Transverse colon (tissue), 4 donors: Measurements from ENCODE around the gene SYPL1. TPM values are rescaled to one million over a fixed set of nuclear protein-coding genes. Genes with fewer than 3 reads are reported as not detected.

Source experiments
- DNase-seq: peaks from one replicate; pipeline ENCODE4 v3.0.0-alpha.2; 2019
- H3K27ac ChIP-seq, 4 donors: fragments of 200-600 bp; sonication (generic); 2 replicates each; pipeline ENCODE4 v1.5.1; 2016 to 2018; ENCODE audit warnings: inconsistent platforms in 4 of 4
- H3K27me3 ChIP-seq: fragments of 200-600 bp; sonication (generic); 2 replicates; pipeline ENCODE4 v1.5.1; 2017; ENCODE audit warnings: inconsistent platforms
- H3K36me3 ChIP-seq, 4 donors: fragments of 200-600 bp; sonication (generic); 2 replicates each; pipeline ENCODE4 v1.5.1; 2017 to 2019; ENCODE audit warnings: inconsistent platforms in 4 of 4
- H3K4me1 ChIP-seq, 4 donors: fragments of 200-600 bp; sonication (generic); 2 replicates each; pipeline ENCODE4 v1.5.1; 2017 to 2020; ENCODE audit warnings: inconsistent platforms in 4 of 4
- H3K4me3 ChIP-seq, 4 donors: fragments of 200-600 bp; sonication (generic); 1 replicate in 1 of 4; 2 replicates in 3 of 4; pipeline versions ENCODE4 v1.5.1 to v1.6.1; 2017 to 2019; ENCODE audit warnings: inconsistent platforms in 4 of 4
- H3K9me3 ChIP-seq, 2 donors: fragments of 200-600 bp; sonication (generic); 2 replicates each; pipeline ENCODE4 v1.5.1; 2017 to 2019; ENCODE audit warnings: inconsistent platforms in 2 of 2
- EP300 ChIP-seq: sonication (generic); formaldehyde crosslinking; IDR thresholded peaks from one replicate; pipeline ENCODE4 v1.6.1; 2017; ENCODE audit warnings: antibody characterized with exemption, low read depth
- POLR2A ChIP-seq: fragments of 450-650 bp; IDR thresholded peaks from one replicate; pipeline ENCODE4 v1.6.1; 2016; ENCODE audit warnings: antibody characterized with exemption, mild to moderate bottlenecking, moderate library complexity
- POLR2AphosphoS5 ChIP-seq, 3 donors: sonication (generic); formaldehyde crosslinking; IDR thresholded peaks; one replicate each; pipeline ENCODE4 v1.6.1; 2016; ENCODE audit warnings: antibody characterized with exemption in 3 of 3
- WGBS, 2 donors: methylation state at CpG; one replicate each; pipeline ENCODE4 v1.1.5; 2018; ENCODE audit warnings: low coverage in 1 of 2; 5-methylcytosine and 5-hydroxymethylcytosine counted together
- in situ Hi-C, 4 donors: fragments of 200-750 bp; cut with MboI; loops; one replicate each; pipeline versions ENCODE4 v1.15.0 to v1.15.1; 2017; ENCODE audit warnings: low sequenced_read_pairs in 3 of 4, low pct_ligation_motif_present in 1 of 4, low pct_unique_long_range_greater_than_20kb in 1 of 4
- intact Hi-C: fragments of 100-400 bp; cut with DNase I; formaldehyde crosslinking; loops from one replicate; pipeline ENCODE4 v1.15.1; 2023; ENCODE audit warnings: low total_unique reads
- total RNA-seq, 4 donors: library from RNA; depleted of rRNA; stranded (reverse); fragments of >200 nt; gene quantifications; one replicate each; pipeline ENCODE4 v1.1.0, GENCODE V29; 2016
- TF ChIP-seq, protein P1 (sequence below), 5 experiments: fragments of 200-600 bp in 3 of 5; fragments of 450-650 bp in 2 of 5; sonication (generic) in 3 of 5; IDR thresholded peaks; 1 replicate in 2 of 5; 2 replicates in 3 of 5; pipeline ENCODE4 v1.5.1; 2016 to 2017; ENCODE audit warnings: antibody characterized with exemption in 5 of 5, inconsistent platforms in 3 of 5, mild to moderate bottlenecking in 2 of 5, moderate library complexity in 1 of 5

The SYPL1 gene
- total RNA-seq, 4 donors from 2014 or later, result 36.7 to 81.8 (median 59.5) TPM

- no peaks in the 10 kb centered on the region for H3K4me1 ChIP-seq
- 65 to 83% methylated on average over 2 of the region's 2 CpGs for WGBS, 2 donors
- TF ChIP-seq POLR2AphosphoS5 (IDR thresholded peaks at IDR 0.05) (no peak), POLR2A (no peak), EP300 (no peak)
- TF ChIP-seq, protein P1, sequence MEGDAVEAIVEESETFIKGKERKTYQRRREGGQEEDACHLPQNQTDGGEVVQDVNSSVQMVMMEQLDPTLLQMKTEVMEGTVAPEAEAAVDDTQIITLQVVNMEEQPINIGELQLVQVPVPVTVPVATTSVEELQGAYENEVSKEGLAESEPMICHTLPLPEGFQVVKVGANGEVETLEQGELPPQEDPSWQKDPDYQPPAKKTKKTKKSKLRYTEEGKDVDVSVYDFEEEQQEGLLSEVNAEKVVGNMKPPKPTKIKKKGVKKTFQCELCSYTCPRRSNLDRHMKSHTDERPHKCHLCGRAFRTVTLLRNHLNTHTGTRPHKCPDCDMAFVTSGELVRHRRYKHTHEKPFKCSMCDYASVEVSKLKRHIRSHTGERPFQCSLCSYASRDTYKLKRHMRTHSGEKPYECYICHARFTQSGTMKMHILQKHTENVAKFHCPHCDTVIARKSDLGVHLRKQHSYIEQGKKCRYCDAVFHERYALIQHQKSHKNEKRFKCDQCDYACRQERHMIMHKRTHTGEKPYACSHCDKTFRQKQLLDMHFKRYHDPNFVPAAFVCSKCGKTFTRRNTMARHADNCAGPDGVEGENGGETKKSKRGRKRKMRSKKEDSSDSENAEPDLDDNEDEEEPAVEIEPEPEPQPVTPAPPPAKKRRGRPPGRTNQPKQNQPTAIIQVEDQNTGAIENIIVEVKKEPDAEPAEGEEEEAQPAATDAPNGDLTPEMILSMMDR (IDR thresholded peaks at IDR 0.05), result no peak
- H3K9me3 ChIP-seq, result no peaks in the 10 kb centered on the region
- H3K27me3 ChIP-seq, result no peaks in the 10 kb centered on the region
- H3K4me3 ChIP-seq, result no peak overlapping the region
- intact Hi-C loops (no loop called here), in situ Hi-C loops (no loop called here)
- no peak overlapping the region for H3K27ac ChIP-seq
- H3K36me3 ChIP-seq, result no peaks in the 10 kb centered on the region
- DNase-seq, result no peak
Measured at GRCh38 chr7:106120500-106120899, 8.4 kb upstream of the SYPL1 start.

DNA sequence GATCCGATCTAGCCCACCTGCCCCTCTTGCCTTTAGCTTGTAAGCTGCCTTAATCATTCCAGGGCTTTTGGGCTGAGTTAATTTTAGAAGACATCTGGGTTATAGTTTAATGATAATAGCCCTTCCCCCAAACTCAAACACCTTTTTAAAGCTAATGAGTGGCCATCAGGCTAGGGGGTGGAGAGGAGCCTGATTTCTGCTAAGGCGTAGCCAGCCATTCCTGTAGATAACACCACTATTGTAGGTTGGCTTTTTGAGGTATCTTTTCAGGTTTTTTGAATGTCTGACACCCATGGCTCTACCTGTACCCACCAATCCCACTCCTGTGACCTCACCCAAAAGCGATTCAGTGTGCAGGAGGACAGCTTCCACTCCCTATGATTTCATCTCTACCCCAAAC, 7.6 kb upstream of the SYPL1 start:
- 73 to 87% methylated on average over 2 to 3 of the region's 3 CpGs for WGBS, 2 donors
- no peak for DNase-seq
- intact Hi-C loops, result no loop called here

DNA sequence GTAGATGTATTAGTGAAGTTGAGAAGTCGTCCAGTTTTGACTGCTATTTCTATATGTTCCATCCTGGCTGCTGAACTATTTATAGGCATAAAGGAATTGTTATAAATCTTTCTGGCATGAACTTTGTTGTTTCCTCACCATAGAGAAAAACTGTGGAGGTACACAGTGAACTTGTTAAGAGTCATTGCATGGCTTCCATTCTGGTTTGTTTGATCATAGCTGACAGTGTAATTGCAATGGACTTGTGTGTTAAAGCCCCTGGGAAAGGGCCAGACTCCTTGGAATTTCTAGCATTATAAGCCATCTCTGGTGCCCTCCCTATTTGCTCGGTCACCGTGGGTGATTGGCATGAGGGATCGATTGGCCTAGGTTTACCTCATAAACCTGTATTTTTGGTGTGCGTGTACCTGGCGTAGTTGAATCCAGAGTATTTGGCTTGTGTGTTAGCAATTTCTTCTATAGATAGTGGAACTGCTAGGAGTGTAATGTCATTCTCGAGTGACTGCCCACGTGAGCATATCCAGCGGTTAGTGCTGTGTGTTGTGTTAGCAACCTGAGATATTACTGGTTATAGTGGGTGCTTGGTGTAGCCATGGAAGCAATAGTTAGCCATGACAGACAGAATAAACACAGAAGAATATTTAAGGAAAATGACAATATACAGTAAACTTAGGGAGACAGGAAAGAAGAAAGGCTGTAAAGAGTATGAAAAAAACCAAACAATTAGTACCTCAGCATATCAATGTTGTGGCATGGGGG, 5.9 kb upstream of the SYPL1 start:
- no peaks in the 10 kb centered on the region for H3K36me3 ChIP-seq
- H3K9me3 ChIP-seq, result no peaks in the 10 kb centered on the region
- WGBS, 2 donors, result 85 to 90% methylated on average over 6 to 9 of the region's 9 CpGs
- no peak overlapping the region for H3K4me3 ChIP-seq
- in situ Hi-C loops (no loop called here), intact Hi-C loops (no loop called here)
- no peaks in the 10 kb centered on the region for H3K27me3 ChIP-seq
- peaks cover 0 to under 1% (median under 1%) of the 10 kb centered on the region in 4 donors for H3K4me1 ChIP-seq
- no peak for DNase-seq
- TF ChIP-seq EP300 (no peak), POLR2A (no peak), POLR2AphosphoS5 (IDR thresholded peaks at IDR 0.05) (no peak)
- TF ChIP-seq, protein P1 (IDR thresholded peaks at IDR 0.05), result no peak
- peak overlapping the region in 3 of 4 donors; percentile 6 to 33 (median 14) for H3K27ac ChIP-seq

More for the DNA sequence above, 7.6 kb upstream of the SYPL1 start:
- Histone ChIP-seq H3K4me1 (no peaks in the 10 kb centered on the region), H3K4me3 (no peak overlapping the region), H3K9me3 (no peaks in the 10 kb centered on the region), H3K27ac (peak overlapping the region in 1 of 4 donors; percentile 13), H3K27me3 (no peaks in the 10 kb centered on the region), H3K36me3 (no peaks in the 10 kb centered on the region)
- no peak for TF ChIP-seq POLR2AphosphoS5 (IDR thresholded peaks at IDR 0.05)
- TF ChIP-seq, protein P1 (IDR thresholded peaks at IDR 0.05), result no peak
- no peak for TF ChIP-seq EP300
- in situ Hi-C loops, result no loop called here

DNA sequence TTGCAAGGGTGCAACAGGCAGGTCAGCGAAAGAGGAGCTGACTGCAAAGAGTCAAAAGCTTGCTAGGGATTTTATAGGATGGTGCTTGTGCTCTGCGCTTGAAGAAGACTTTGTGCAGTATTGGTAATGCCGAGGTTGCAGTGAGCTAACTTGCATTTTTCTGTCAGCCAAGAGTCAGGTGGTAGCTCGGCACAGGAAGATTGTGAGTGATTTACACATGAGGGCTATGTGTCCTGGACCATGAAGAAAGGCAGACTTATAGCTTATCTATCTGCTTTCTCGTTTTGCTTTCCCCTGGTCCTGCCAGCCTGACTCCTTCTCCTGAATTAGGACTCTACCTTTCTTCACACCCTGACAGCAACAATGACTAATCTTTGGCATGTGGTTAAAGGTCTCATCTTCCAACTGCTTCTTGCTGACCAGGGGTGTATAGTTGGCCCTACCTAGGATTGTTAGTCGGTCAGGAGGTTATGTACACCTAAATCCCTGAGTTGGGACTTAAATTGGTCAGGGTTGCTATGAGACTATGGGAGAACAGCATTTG, 4.1 kb upstream of the SYPL1 start:
- in situ Hi-C loops, result no loop called here
- H3K36me3 ChIP-seq, result no peaks in the 10 kb centered on the region
- no peaks in the 10 kb centered on the region for H3K27me3 ChIP-seq
- 75 to 97% methylated on average over 3 to 6 of the region's 6 CpGs for WGBS, 2 donors
- H3K4me1 ChIP-seq, result peaks cover 0 to 7% (median 1%) of the 10 kb centered on the region in 4 donors
- intact Hi-C loops, result no loop called here
- H3K9me3 ChIP-seq, result no peaks in the 10 kb centered on the region
- no peak for TF ChIP-seq POLR2AphosphoS5 (IDR thresholded peaks at IDR 0.05)
- TF ChIP-seq, protein P1 (IDR thresholded peaks at IDR 0.05), result no peak
- no peak for TF ChIP-seq EP300
- TF ChIP-seq POLR2A, result no peak
- H3K27ac ChIP-seq, result peak overlapping the region in 1 of 4 donors; percentile 24
- no peak for DNase-seq
- H3K4me3 ChIP-seq, result no peak overlapping the region
